H9 (cell line): ENCODE measurements around the gene CPNE5. TPM values are rescaled to one million over a fixed set of nuclear protein-coding genes. Genes with fewer than 3 reads are reported as not detected.

Experiments
- DNase-seq: peaks from one replicate; pipeline ENCODE4 v3.0.0-alpha.2; 2017
- H2AFZ ChIP-seq: one replicate; pipeline ENCODE4 v1.6.1; 2013; ENCODE audit warnings: mild to moderate bottlenecking, low read length, control low read depth, moderate library complexity
- H2AK5ac ChIP-seq: 2 replicates; pipeline ENCODE4 v1.6.1; 2013; ENCODE audit warnings: low read length, control low read depth, mixed read lengths; ENCODE audit not compliant: insufficient read length
- H2BK120ac ChIP-seq: one replicate; pipeline ENCODE4 v1.6.1; 2013; ENCODE audit warnings: low read depth, mild to moderate bottlenecking, low read length, control low read depth, inconsistent platforms; ENCODE audit not compliant: poor library complexity, severe bottlenecking
- H2BK12ac ChIP-seq: 2 replicates; pipeline ENCODE4 v1.6.1; 2013; ENCODE audit warnings: low read length, control low read depth, mixed read lengths, low read depth; ENCODE audit not compliant: insufficient read length
- H2BK15ac ChIP-seq: 2 replicates; pipeline ENCODE4 v1.6.1; 2013; ENCODE audit warnings: low read depth, low read length, control low read depth
- H2BK20ac ChIP-seq: one replicate; pipeline ENCODE4 v1.6.1; 2013; ENCODE audit warnings: low read depth, mild to moderate bottlenecking, low read length, control low read depth, inconsistent platforms; ENCODE audit not compliant: poor library complexity, severe bottlenecking
- H2BK5ac ChIP-seq: 2 replicates; pipeline ENCODE4 v1.6.1; 2013; ENCODE audit warnings: low read length, control low read depth, mixed read lengths; ENCODE audit not compliant: insufficient read length
- H3K14ac ChIP-seq: 2 replicates; pipeline ENCODE4 v1.6.1; 2013; ENCODE audit warnings: low read length, control low read depth; ENCODE audit not compliant: insufficient read depth
- H3K18ac ChIP-seq: 2 replicates; pipeline ENCODE4 v1.6.1; 2013; ENCODE audit warnings: low read depth, mild to moderate bottlenecking, mixed read lengths, low read length, control low read depth; ENCODE audit not compliant: insufficient read length
- H3K23ac ChIP-seq: 2 replicates; pipeline ENCODE4 v1.6.1; 2013; ENCODE audit warnings: low read length, control low read depth, mixed read lengths, low read depth; ENCODE audit not compliant: insufficient read length
- H3K23me2 ChIP-seq: 2 replicates; pipeline ENCODE4 v1.6.1; 2013; ENCODE audit warnings: low read depth, mild to moderate bottlenecking, mixed read lengths, low read length, control low read depth; ENCODE audit not compliant: insufficient read length, poor library complexity, severe bottlenecking
- H3K27ac ChIP-seq: 2 replicates; pipeline ENCODE4 v1.5.1; 2013; ENCODE audit warnings: low read length, control low read depth, mixed read lengths, low read depth; ENCODE audit not compliant: insufficient read length
- H3K27me3 ChIP-seq: 2 replicates; pipeline ENCODE4 v1.6.1; 2013; ENCODE audit warnings: low read length, control low read depth, inconsistent platforms; ENCODE audit not compliant: insufficient read depth
- H3K4ac ChIP-seq: 2 replicates; pipeline ENCODE4 v1.6.1; 2013; ENCODE audit warnings: low read depth, mild to moderate bottlenecking, control low read depth, inconsistent platforms, low read length, moderate library complexity
- H3K4me1 ChIP-seq: 2 replicates; pipeline ENCODE4 v1.6.1; 2013; ENCODE audit warnings: low read length, control low read depth, inconsistent platforms; ENCODE audit not compliant: insufficient read depth
- H3K4me2 ChIP-seq: 2 replicates; pipeline ENCODE4 v1.6.1; 2013; ENCODE audit warnings: low read length, control low read depth, mixed read lengths; ENCODE audit not compliant: insufficient read length, insufficient read depth
- H3K56ac ChIP-seq: 2 replicates; pipeline ENCODE4 v1.6.1; 2013; ENCODE audit warnings: low read depth, mild to moderate bottlenecking, mixed read lengths, low read length, control low read depth; ENCODE audit not compliant: insufficient read length
- H3K79me1 ChIP-seq: 2 replicates; pipeline ENCODE4 v1.6.1; 2013; ENCODE audit warnings: low read depth, mild to moderate bottlenecking, moderate library complexity, low read length, control low read depth, inconsistent platforms; ENCODE audit not compliant: insufficient read depth, poor library complexity, severe bottlenecking
- H3K79me2 ChIP-seq: 2 replicates; pipeline ENCODE4 v1.6.1; 2013; ENCODE audit warnings: low read length, control low read depth, inconsistent platforms; ENCODE audit not compliant: insufficient read depth
- H3K9ac ChIP-seq: 2 replicates; pipeline ENCODE4 v1.6.1; 2013; ENCODE audit warnings: low read length, control low read depth, mixed read lengths; ENCODE audit not compliant: insufficient read length; ENCODE audit errors: extremely low read depth
- H3K9me3 ChIP-seq: one replicate; pipeline ENCODE4 v1.6.1; 2013; ENCODE audit warnings: low read depth, low read length, inconsistent platforms; ENCODE audit not compliant: control insufficient read depth
- H3T11ph ChIP-seq: one replicate; pipeline ENCODE4 v1.6.1; 2013; ENCODE audit warnings: mild to moderate bottlenecking, low read length, control low read depth, inconsistent platforms
- H4K20me1 ChIP-seq: one replicate; pipeline ENCODE4 v1.6.1; 2013; ENCODE audit not compliant: control insufficient read depth, insufficient read length, insufficient read depth
- H4K5ac ChIP-seq: 2 replicates; pipeline ENCODE4 v1.6.1; 2013; ENCODE audit warnings: low read depth, mild to moderate bottlenecking, mixed read lengths, low read length, control low read depth; ENCODE audit not compliant: insufficient read length
- H4K8ac ChIP-seq: replicated peaks from 2 replicates; pipeline ENCODE4 v1.6.1; 2013; ENCODE audit warnings: low read length, control low read depth, mixed read lengths, low read depth; ENCODE audit not compliant: insufficient read length
- H4K91ac ChIP-seq: 2 replicates; pipeline ENCODE4 v1.6.1; 2013; ENCODE audit warnings: low read depth, mild to moderate bottlenecking, moderate library complexity, mixed read lengths, low read length, control low read depth; ENCODE audit not compliant: insufficient read length
- H3K27ac Mint-ChIP-seq, 3 experiments: 2 replicates in 2 of 3; 3 replicates in 1 of 3; pipeline ENCODE4 v1.8.0; 2020 to 2021; ENCODE audit warnings: mixed read lengths in 3 of 3, mild to moderate bottlenecking in 1 of 3, moderate library complexity in 1 of 3
- H3K27me3 Mint-ChIP-seq: 2 replicates; pipeline ENCODE4 v1.8.0; 2021; ENCODE audit warnings: low read depth, mild to moderate bottlenecking, moderate library complexity, mixed read lengths
- H3K36me3 Mint-ChIP-seq, 3 experiments: 2 replicates in 2 of 3; 3 replicates in 1 of 3; pipeline ENCODE4 v1.8.0; 2020 to 2021; ENCODE audit warnings: low read depth in 3 of 3, mixed read lengths in 3 of 3; ENCODE audit not compliant: insufficient read depth in 1 of 3
- H3K4me1 Mint-ChIP-seq, 2 experiments: 2 replicates each; pipeline ENCODE4 v1.8.0; 2020; ENCODE audit warnings: mixed read lengths in 2 of 2
- H3K4me3 Mint-ChIP-seq, 2 experiments: 2 replicates in 1 of 2; 3 replicates in 1 of 2; pipeline ENCODE4 v1.8.0; 2020 to 2021; ENCODE audit warnings: mild to moderate bottlenecking in 2 of 2, mixed read lengths in 2 of 2, moderate library complexity in 1 of 2
- H3K9me3 Mint-ChIP-seq, 2 experiments: 2 replicates in 1 of 2; 3 replicates in 1 of 2; pipeline ENCODE4 v1.8.0; 2020; ENCODE audit warnings: mild to moderate bottlenecking in 2 of 2, mixed read lengths in 2 of 2, moderate library complexity in 1 of 2
- WGBS: extraction: QIAGEN DNeasy Blood & Tissue Kit; methylation state at CpG from one replicate; pipeline ENCODE4 v1.1.7; 2013; ENCODE audit warnings: missing lambda C conversion rate, low lambda C conversion rate, mixed read lengths; ENCODE audit not compliant: insufficient read length; ENCODE audit errors: extremely low coverage; 5-methylcytosine and 5-hydroxymethylcytosine counted together
- total RNA-seq: library from RNA; stranded (reverse); gene quantifications from 2 replicates; pipeline ENCODE4 v1.2.1, GENCODE V29; 2021
- TF ChIP-seq, protein P1 (sequence below): fragments of 200-600 bp; sonication (generic); conservative IDR thresholded peaks from 3 replicates; pipeline ENCODE4 v1.8.0; 2021; ENCODE audit warnings: antibody characterized with exemption, mild to moderate bottlenecking

The CPNE5 gene
- total RNA-seq, 1 experiment from 2014 or later = 0.52 TPM

DNA sequence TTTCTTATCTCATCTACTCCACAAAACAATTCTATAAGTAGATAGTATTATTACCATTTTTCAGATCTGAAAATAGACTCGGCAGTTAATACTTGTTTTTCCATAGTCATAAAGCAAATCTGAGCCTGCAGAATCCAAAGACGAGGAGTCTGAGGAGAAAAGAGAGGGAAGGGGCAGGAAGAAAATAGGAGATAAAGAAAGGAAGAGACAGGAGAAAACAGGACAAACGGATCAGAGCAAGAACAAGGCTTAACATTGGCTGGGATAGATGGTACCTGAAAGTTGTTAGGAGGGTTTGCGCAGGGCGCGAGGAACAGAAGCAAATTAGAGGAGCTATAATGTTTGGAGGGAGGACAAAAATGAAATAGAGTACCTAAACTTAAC, 36.0 kb upstream of the CPNE5 start:
- WGBS = no CpG with 5 or more reads among the region's 6 CpGs
- no peak overlapping the region for H3K18ac ChIP-seq
- H3K27me3 ChIP-seq = no peaks in the 10 kb centered on the region

More for the DNA sequence above, 36.0 kb upstream of the CPNE5 start:
- peak overlapping the region; percentile 99 for H3K4me3 Mint-ChIP-seq
- H4K8ac ChIP-seq = no peak overlapping the region
- no peaks in the 10 kb centered on the region for H3K9me3 ChIP-seq
- H2BK20ac ChIP-seq = no peak overlapping the region
- peaks cover 8% of the 10 kb centered on the region; the same call in 1 of the 2 replicates for H3K79me2 ChIP-seq
- no peak overlapping the region for H2BK15ac ChIP-seq
- H3K9ac ChIP-seq = peak overlapping the region; percentile 93
- H2BK120ac ChIP-seq = no peak overlapping the region
- no peak overlapping the region for H4K91ac ChIP-seq
- no peaks in the 10 kb centered on the region for H3K9me3 Mint-ChIP-seq
- H4K20me1 ChIP-seq = no peaks in the 10 kb centered on the region
- H2AK5ac ChIP-seq = no peak overlapping the region
- H3K27ac ChIP-seq = no peak overlapping the region
- no peak overlapping the region for H3K23ac ChIP-seq
- no peak overlapping the region for H3K56ac ChIP-seq
- H3K79me1 ChIP-seq = no peaks in the 10 kb centered on the region
- no peak overlapping the region for H3K14ac ChIP-seq
- peaks cover 6 to 21% of the 10 kb centered on the region in 2 experiments for H3K4me1 Mint-ChIP-seq
- TF ChIP-seq, protein P1, sequence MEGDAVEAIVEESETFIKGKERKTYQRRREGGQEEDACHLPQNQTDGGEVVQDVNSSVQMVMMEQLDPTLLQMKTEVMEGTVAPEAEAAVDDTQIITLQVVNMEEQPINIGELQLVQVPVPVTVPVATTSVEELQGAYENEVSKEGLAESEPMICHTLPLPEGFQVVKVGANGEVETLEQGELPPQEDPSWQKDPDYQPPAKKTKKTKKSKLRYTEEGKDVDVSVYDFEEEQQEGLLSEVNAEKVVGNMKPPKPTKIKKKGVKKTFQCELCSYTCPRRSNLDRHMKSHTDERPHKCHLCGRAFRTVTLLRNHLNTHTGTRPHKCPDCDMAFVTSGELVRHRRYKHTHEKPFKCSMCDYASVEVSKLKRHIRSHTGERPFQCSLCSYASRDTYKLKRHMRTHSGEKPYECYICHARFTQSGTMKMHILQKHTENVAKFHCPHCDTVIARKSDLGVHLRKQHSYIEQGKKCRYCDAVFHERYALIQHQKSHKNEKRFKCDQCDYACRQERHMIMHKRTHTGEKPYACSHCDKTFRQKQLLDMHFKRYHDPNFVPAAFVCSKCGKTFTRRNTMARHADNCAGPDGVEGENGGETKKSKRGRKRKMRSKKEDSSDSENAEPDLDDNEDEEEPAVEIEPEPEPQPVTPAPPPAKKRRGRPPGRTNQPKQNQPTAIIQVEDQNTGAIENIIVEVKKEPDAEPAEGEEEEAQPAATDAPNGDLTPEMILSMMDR = no peak
- no peak overlapping the region for H2BK12ac ChIP-seq
- H3K4me1 ChIP-seq = no peaks in the 10 kb centered on the region
- no peak overlapping the region for H3T11ph ChIP-seq
- no peak overlapping the region for H2BK5ac ChIP-seq
- no peak overlapping the region for H3K4ac ChIP-seq
- peaks cover 15% of the 10 kb centered on the region for H3K27me3 Mint-ChIP-seq
- no peak overlapping the region for H4K5ac ChIP-seq
- no peak overlapping the region for H2AFZ ChIP-seq
- no peak for DNase-seq
- peak overlapping the region; percentile 81 for H3K4me2 ChIP-seq
- peaks cover 7 to 23% (median 16%) of the 10 kb centered on the region in 3 experiments; a peak in 6 of 7 replicates for H3K36me3 Mint-ChIP-seq
- peak overlapping the region; percentile 99 to 100 (median 100); a peak in 6 of 7 replicates for H3K27ac Mint-ChIP-seq
- peaks cover 3% of the 10 kb centered on the region for H3K23me2 ChIP-seq
